Breast epithelium (tissue), 3 donors: ENCODE measurements around the gene RAD21L1.

Experiments used
- CTCF ChIP-seq, 3 donors: fragments of 450-650 bp; IDR thresholded peaks; one replicate each; pipeline ENCODE4 v1.5.1; 2016 to 2017; ENCODE audit warnings: antibody characterized with exemption in 3 of 3, mild to moderate bottlenecking in 3 of 3, moderate library complexity in 3 of 3
- POLR2A ChIP-seq: fragments of 450-650 bp; IDR thresholded peaks from one replicate; pipeline ENCODE4 v1.6.1; 2016; ENCODE audit warnings: antibody characterized with exemption, mild to moderate bottlenecking, moderate library complexity
- POLR2AphosphoS5 ChIP-seq, 3 donors: sonication (generic); formaldehyde crosslinking; IDR thresholded peaks; one replicate each; pipeline ENCODE4 v1.6.1; 2017; ENCODE audit warnings: antibody characterized with exemption in 3 of 3

- TF ChIP-seq CTCF (IDR thresholded peaks at IDR 0.05) (no peak), POLR2AphosphoS5 (IDR thresholded peaks at IDR 0.05) (no peak), POLR2A (no peak)
Observed at GRCh38 chr20:1225783-1226654, at the start of gene RAD21L1.
